HG03520 (cell line): ENCODE results near the gene LHPP.
"Not testable (repeated sequence)": the region's sequence is repeated elsewhere in the genome, so short reads cannot be mapped to it uniquely, and the experiment has no call there.

Source experiments
- ATAC-seq: cut with Tn5 transposase; IDR thresholded peaks from one replicate; pipeline ENCODE4 v1.9.1; 2021; ENCODE audit warnings: mild to moderate bottlenecking, moderate library complexity; ENCODE audit not compliant: unreplicated experiment

Gene LHPP

GRCh38 chr10:124569623-124570470 lies 108.2 kb downstream of the LHPP start:
- ATAC-seq = no peak

GRCh38 chr10:124570646-124571045 lies 109.0 kb downstream of the LHPP start:
- ATAC-seq = no peak

DNA sequence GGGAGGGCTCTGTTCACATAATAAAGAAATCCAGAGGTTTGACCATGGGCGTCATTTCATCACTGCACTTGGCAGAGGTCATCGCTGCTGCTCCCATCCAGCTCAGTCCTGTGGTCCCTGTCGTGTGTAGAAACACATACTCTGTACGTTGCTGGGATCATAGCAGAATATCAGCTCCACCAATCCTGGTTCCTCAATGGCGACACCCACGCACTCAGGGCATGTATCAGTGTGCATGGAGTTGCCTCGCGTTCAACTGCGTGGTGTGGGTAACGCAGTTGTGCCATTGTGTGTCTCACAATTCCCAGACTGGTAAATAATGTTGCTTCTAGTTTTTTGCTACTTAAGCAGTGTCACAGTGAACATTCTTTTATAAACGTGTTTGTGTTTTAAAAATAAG lies 111.1 kb downstream of the LHPP start:
- no peak for ATAC-seq

- ATAC-seq = no peak
Observed at GRCh38 chr10:124573726-124574455, 112.3 kb downstream of the LHPP start.

- no peak for ATAC-seq
Observed at GRCh38 chr10:124574456-124575070, 112.9 kb downstream of the LHPP start.

- no peak for ATAC-seq
Observed at GRCh38 chr10:124575107-124576035, 113.7 kb downstream of the LHPP start.

- no peak for ATAC-seq
Observed at GRCh38 chr10:124576526-124577420, 115.2 kb downstream of the LHPP start.

GRCh38 chr10:124577651-124578050 lies 116.0 kb downstream of the LHPP start:
- ATAC-seq = no peak

GRCh38 chr10:124578231-124579010 lies 116.8 kb downstream of the LHPP start:
- ATAC-seq = no peak

GRCh38 chr10:124579011-124579399 lies 117.4 kb downstream of the LHPP start:
- no peak for ATAC-seq

DNA sequence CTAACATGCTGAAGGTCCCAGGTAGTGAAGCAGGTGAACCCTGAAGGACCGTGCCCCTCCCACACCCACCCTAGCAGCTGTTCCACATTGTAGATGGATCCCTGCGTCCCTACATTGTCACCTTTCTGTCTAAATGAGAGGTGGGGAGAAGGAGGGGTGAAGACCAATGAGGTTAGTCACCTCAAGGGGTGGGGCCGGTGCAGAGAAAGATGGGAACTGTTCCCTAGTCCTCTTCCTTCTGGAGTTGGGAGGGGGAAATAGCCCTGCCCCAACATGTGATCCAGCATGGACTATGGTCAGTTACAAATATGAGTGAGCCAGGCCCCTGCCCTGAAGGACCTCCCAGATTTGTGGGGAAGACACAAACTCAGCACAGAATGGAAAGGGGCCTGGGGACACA lies 124.5 kb downstream of the LHPP start:
- no peak for ATAC-seq

GRCh38 chr10:124587811-124588211 lies 126.2 kb downstream of the LHPP start:
- ATAC-seq = no peak

GRCh38 chr10:124588341-124588735 lies 126.7 kb downstream of the LHPP start:
- ATAC-seq = not testable (repeated sequence)

DNA sequence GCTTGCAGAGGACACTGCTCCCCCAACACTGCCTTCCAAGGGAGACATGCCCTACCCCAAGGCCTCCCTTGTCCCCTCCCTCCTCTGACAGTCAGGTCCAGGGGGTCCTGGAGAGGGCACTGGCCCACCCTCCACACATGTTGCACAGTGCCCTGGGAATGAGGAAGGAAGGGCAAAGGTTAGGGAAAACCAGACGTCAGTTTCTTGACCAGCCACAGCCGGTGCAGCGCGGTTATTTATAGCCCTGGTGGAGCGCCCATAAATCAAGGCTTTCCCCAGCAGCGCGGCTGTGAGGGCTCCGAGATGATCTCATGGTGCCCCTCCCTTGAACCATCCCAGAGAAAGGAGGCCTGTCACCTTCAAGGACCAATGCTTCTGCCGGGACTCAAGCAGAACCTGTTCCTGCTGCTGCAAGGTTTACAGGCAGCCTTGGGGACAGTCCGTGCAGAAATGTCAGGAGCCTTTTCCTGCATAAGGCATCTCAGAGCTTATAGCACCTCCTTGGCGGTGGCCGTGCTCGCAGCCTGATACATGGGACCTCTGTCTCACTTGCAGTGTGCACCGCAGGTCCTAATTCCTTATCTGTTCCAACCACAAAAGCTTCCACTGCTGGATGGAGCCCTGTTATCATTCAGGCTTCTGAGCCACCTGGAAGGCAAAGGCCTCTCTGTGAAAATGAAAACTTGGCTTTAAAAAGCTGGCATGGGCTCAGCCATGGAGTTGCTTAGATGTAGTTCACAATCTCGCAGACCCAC lies 127.3 kb downstream of the LHPP start:
- ATAC-seq = no peak

DNA sequence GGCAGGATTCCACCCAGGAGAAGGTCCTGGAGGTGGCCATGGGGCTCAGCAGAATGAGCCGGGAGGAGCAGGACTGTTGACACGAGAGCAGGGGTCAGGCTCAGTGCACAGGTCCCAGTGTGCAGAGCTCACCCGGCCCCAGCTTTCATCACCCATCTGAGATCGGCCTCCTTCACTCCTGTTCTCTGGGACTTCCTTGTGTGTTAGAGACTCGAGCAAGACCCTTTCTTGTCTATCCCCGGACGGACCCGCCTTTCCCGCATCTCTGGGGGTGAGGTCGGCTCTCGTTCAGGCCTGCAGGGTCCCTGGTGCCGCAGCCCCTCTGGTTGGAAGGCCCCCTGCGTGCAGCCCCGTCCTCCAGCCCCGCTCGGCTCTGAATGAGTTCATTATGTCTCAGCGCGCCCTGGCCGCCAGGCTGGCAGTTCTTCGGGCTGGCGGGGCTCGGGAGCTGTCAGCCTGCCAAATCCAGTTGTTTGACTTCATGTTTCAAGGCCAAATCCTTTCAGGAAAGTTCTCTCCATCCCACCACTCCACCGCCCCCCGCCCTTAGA lies 127.9 kb downstream of the LHPP start:
- ATAC-seq = no peak

DNA sequence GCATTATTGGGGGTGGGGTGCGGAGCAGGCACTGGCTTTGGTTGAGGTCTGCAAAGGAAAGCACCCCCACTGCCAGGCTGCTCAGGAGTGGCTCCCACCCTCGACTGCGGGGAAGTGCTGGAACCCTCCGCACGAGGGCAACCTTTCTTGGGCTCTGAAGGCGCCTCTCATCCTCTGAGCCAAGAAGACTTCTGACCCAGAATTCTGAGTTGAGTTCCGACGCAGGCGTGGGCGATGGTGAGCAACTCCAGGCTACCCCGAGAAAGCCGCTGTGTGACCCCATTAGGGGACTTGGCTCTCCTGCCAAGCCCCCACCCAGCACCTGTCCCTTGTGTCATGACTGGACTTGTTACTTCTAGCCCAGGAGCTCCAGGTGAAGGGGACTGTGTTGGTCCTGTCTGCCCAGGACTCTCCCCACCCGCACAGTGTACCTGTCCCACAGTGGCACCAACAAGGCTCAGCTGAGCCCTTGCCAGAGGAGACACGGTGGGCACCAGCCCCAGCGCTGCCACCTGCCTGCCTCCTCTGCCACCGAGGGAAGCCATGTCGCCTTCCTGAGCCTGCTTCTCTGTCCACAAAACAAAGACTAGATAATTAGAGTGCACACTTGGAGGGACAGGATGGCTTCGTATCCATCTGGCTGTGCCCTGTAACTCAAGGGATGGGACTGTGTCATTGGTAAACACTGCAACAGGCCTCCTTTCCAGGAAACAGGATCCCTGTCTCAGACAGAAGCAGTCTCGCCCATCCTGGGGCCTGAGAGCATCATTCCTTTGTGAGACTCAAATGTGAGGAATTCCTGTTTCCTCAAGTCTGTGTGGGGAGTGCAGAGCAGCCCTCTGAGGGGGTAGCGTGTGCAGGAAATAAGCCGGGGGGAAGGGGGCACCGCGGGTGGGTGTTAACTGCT lies 128.8 kb downstream of the LHPP start:
- ATAC-seq = no peak

DNA sequence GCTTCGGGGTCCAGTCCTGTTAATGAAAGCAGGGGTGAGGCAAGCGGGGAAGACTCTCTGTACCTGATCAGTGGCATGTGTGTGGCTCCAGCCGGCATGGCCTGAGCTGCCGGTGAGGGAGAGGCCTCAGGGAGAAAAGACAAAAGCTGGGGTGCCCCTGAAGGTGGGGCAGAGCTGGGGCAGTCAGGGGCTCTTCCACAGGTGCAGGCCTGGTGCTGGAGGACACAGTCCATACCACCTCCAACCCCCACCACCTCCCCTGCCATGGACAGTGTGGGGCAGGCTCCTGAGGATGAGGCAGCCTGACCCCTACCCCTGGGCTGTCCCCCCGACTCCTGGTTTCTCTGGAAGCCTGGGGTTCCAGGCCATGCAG lies 129.5 kb downstream of the LHPP start:
- no peak for ATAC-seq
